Fibroblast of lung (primary cell): ENCODE results near the gene FANCM.

Experiments used
- CTCF ChIP-seq, 2 donors: IDR thresholded peaks in 1 of 2; conservative IDR thresholded peaks in 1 of 2; 1 replicate in 1 of 2; 2 replicates in 1 of 2; pipeline ENCODE4 v1.5.1; 2011 to 2012; ENCODE audit warnings: low read length in 2 of 2, control low read depth in 1 of 2, inconsistent platforms in 1 of 2, low read depth in 1 of 2, mild to moderate bottlenecking in 1 of 2
- EZH2 ChIP-seq: IDR thresholded peaks from 2 replicates; pipeline ENCODE4 v1.5.1; 2012; ENCODE audit warnings: low read length, control low read depth, mild to moderate bottlenecking; ENCODE audit errors: missing control alignments

- TF ChIP-seq EZH2 (no peak), CTCF (conservative IDR thresholded peaks at IDR 0.05 in 1 of 2, IDR thresholded peaks at IDR 0.05 in 1 of 2; ENCODE audit: low read depth in 1 of 2, low read length in 2 of 2) (no peak)
Measured at GRCh38 chr14:45135156-45135555, 574 bp upstream of the FANCM start.
